ENCODE data around the gene TPSG1.

Gene TPSG1

DNA sequence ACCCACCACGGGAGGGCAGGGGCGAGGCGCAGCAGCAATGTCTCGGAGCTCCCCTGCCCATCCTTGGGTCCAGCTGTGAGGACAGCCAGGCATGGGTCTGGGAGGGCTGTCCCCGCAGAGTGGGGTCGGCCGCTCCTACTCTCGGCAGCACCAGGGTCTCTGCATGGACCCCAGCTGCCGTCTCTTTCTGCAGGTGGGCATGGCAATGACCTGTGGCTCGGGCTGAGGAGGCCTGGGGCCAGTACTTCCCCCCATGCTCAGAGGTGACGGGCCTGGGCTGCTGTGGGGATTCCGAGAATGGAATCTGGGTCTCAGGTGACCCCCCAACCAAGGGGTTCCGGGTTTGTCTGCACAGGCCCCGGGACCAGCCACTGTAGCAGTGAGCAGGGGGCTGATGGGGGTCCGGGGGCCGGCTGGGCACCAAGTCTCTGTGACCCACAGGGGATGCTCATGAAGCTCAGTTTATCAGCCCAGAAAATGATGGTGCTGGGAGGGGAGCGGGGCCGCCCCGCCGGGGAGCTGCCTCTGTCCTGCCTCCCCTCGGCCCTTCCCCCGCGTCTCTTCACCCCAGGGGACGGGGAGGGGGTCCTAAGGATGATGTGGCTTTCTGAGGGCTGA, 48.7 kb downstream of the TPSG1 start:
- ATAC-seq (no peak), DNase-seq (no peak)

DNA sequence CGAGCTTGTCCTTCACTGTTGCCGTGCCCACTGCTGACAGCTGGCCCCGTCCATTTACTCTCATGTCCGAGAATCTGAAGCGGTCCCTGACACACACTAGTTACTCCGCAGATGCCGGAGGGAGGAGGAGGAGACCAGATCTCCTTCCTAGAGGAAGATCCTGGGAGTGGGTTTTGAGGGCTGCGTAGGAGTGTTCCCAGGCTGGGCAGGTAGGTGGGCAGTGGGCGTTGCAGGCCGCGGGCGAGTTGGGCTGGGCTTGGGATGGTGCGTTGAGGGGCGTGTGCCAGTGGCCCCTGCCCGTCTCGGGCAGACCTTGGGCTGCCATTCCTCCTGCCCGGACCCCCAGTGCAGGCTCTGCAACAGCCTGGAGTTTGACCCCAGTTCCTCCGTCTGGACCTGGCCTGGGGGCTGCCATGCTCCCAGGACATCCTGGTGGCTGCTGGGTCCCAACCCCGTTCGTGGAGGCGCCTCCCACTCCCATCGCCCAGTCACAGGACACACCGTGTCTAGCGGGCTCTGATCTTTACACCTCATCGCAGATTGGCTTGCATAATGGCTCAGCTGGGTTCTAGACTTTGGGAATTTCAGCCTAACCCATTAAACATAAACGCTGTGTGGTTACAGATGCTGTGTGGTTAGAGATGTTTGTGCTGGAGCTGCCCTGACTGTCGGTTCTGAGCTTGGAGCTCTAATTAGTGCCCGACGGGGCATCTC, 49.3 kb downstream of the TPSG1 start:
- DNase-seq = no peak
- ATAC-seq = no peak

DNA sequence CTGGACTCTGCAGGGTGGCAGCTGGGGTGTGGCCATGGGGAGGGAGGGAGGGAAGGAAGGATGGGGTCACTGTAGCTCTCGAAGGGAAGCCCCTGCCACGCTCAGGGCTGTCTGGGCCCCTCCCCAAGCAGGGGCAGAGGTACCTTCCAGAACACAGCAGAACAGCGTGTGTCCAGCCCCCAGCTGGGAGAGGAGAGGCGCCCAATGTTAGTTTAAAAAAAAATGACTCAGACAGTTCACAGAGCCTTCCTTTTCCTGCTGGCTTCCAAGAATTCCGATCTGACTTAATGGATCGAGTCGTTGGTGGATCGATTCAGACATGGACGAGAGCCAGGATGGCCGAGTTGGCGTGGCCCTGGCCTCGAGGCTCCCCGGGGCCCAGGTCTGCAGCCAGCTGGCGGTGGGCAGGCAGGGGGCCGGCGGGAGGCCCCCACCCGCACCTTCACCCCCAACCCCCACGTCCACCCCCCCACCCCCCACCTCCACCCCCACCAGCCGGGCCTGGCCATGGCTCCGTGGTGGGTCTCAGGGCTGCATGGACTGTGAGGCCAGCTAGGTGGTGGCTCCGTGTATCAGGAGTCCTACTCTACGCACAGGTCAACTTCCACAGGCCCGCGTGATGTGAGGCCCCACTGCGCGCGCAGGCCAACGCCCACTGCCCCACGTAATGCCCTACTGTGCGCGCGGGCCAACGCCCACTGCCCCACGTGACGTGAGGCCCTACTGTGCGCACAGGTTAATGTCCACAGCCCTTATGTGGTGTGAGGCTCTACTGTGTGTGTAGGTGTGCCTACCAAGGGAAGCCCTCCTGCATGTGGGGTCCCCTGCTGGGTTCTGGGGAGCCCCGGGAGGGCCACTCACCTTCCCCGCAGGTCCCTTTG, 50.4 kb downstream of the TPSG1 start:
- ATAC-seq (no peak), DNase-seq (no peak)

DNA sequence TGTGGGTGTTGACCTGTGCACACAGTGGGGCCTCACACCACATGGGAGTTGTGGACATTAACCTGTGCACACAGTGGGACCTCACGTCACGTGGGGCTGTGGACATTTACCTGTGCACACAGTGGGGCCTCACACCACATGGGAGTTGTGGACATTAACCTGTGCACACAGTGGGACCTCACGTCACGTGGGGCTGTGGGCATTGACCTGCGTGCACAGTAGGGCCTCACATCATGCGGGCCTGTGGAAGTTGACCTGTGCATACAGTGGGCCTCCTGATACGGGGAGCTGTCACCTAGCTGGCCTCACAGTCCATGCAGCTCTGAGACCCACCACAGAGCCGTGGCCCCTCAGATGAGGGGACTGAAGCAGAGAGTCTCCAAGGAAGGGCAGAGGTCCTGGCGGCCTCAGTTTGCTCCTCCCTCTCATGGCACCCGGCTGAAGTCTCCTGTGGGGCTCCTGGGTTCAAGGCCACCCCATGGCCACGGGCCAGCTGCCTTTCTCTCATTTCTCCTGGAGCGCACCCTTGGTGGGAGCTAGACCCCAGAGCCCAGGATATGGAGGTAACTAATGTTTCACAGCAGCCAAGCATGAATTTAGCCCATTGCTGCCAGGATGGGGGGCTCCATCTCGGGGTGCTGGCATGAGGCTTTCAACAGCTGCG, 51.1 kb downstream of the TPSG1 start:
- DNase-seq (no peak), ATAC-seq (no peak)

DNA sequence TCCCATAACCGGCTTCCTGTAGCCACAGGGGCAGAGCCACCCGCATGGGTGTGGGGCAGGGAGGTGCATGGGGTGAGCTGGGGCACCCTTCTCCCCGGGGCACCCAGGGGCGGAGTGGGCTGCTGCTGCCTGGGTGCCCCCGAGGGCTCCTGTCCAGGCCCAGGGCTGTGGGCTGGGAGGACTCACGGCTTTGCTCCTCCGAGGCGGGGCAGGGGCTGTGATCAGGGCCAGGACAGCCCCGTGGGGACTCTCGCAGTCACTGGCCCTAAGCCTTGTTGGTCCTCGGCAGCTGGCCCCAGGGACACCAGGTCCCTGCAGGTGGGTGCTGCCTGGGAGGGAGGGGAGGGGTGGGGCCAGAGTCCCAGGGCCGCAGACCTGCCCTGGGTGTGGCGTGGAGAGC, 52.4 kb downstream of the TPSG1 start:
- ATAC-seq = no peak
- no peak for DNase-seq

DNA sequence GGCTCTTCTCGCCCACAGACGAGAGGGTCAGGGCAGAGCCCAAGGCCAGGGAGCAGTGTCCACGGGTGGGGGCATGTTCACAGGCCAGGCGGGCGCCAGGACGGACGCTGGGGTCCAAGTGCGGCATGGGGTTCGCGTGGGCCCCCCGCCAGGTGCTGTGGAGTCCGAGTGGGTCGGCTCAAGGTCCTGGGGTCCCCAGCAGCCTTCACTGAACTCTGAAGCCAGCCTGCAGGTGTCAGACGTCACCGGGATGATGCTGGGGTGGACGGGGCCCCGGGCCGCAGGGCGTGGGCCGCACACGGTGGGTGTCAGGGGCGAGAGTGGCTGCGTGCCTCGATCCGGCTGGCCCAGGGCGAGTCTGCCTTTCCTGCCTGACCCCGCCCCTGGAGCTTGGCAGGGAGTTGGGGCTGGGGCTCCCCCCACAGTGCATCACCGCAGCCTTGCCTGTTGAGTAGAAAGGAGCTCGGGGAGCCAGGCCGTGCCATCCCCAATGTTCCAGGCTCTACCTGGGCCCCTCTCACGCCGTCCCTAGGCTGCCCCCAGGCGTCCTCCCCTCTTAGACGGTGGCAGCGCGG, 53.1 kb downstream of the TPSG1 start:
- DNase-seq = no peak

More for the DNA sequence above, 53.1 kb downstream of the TPSG1 start:
- ATAC-seq = no peak

Data from stimulated activated naive CD8-positive, alpha-beta T cell treated with anti-CD3 and anti-CD28 coated beads, Interleukin-15, Interleukin-2, amounts not matched to agents 100 U/mL and 50 U/mL, for 24 hours (primary cell).